Endothelial cell of umbilical vein (primary cell): Measurements from ENCODE around the gene TIA1. TPM values are rescaled to one million over a fixed set of nuclear protein-coding genes. Genes with fewer than 3 reads are reported as not detected.

Source experiments
- BruUV-seq: library from RNA; stranded (reverse); fragments of 400-500 nt; replicated peaks from 2 replicates; lab custom pipeline; 2021; lab: Mats Ljungman, UMichigan
- CTCF ChIA-PET: fragments of 300-600, 350-600 bp; sonication (Branson Sonifier 250); formaldehyde crosslinking; loops from one replicate; lab custom pipeline; 2021; ENCODE audit warnings: antibody characterized with exemption, inconsistent platforms; lab: Charles Lee
- POLR2A ChIA-PET: fragments of 300-600, 350-600 bp; sonication (Branson Sonifier 250); formaldehyde crosslinking; loops from one replicate; lab custom pipeline; 2021; ENCODE audit warnings: antibody characterized with exemption, inconsistent platforms; lab: Charles Lee
- DNase-seq: peaks from one replicate; pipeline ENCODE4 v3.0.0-alpha.2; 2011; ENCODE audit warnings: low read depth, low spot score
- FAIRE-seq: peaks from 2 replicates; lab custom pipeline; 2011; peaks lifted over from hg19 to GRCh38; lab: Jason Lieb, UNC
- H2AFZ ChIP-seq: 2 replicates; pipeline ENCODE4 v1.6.0; 2012; ENCODE audit warnings: low read depth, low read length, control low read depth, inconsistent platforms
- H3K27ac ChIP-seq: 2 replicates; pipeline ENCODE4 v1.5.1; 2011; ENCODE audit warnings: low read depth, mild to moderate bottlenecking, control low read depth, low read length, moderate library complexity; ENCODE audit not compliant: insufficient read depth
- H3K27me3 ChIP-seq, 2 experiments: 2 replicates each; pipeline versions ENCODE4 v1.6.0 to v1.6.1; 2011; ENCODE audit warnings: low read length in 2 of 2, mixed read lengths in 1 of 2; ENCODE audit not compliant: control insufficient read depth in 2 of 2, insufficient read depth in 2 of 2
- H3K36me3 ChIP-seq, 2 experiments: 2 replicates in 1 of 2; 3 replicates in 1 of 2; pipeline ENCODE4 v1.5.1; 2011; ENCODE audit warnings: low read length in 2 of 2, mild to moderate bottlenecking in 1 of 2, moderate library complexity in 1 of 2; ENCODE audit not compliant: control insufficient read depth in 2 of 2, insufficient read depth in 2 of 2; ENCODE audit errors: extremely low read depth in 1 of 2
- H3K4me1 ChIP-seq: 3 replicates; pipeline ENCODE4 v1.5.1; 2011; ENCODE audit warnings: mild to moderate bottlenecking, low read length; ENCODE audit not compliant: control insufficient read depth, insufficient read depth; ENCODE audit errors: extremely low read depth
- H3K4me2 ChIP-seq: 2 replicates; pipeline ENCODE4 v1.6.1; 2011; ENCODE audit warnings: low read length, control low read depth, mixed read lengths; ENCODE audit not compliant: insufficient read depth
- H3K4me3 ChIP-seq, 3 experiments: fragments of 200-600 bp in 1 of 3; sonication (generic), shearing (Covaris generic) in 1 of 3; replicated peaks in 1 of 3; 2 replicates each; pipeline ENCODE4 v1.5.1; 2011 to 2016; ENCODE audit warnings: control low read depth in 3 of 3, low read length in 3 of 3, mild to moderate bottlenecking in 2 of 3, inconsistent platforms in 1 of 3, low read depth in 1 of 3, moderate library complexity in 1 of 3; ENCODE audit not compliant: insufficient read depth in 1 of 3
- H3K79me2 ChIP-seq: 2 replicates; pipeline ENCODE4 v1.6.0; 2012; ENCODE audit warnings: low read length, inconsistent platforms; ENCODE audit not compliant: control insufficient read depth, insufficient read depth
- H3K9ac ChIP-seq: replicated peaks from 2 replicates; pipeline ENCODE3; 2011; ENCODE audit warnings: low read length, control low read depth; ENCODE audit not compliant: insufficient read depth; ENCODE audit errors: extremely low read depth
- H3K9me1 ChIP-seq: replicated peaks from 3 replicates; pipeline ENCODE4 v1.6.0; 2011; ENCODE audit warnings: mild to moderate bottlenecking, low read length; ENCODE audit not compliant: control insufficient read depth, insufficient read depth; ENCODE audit errors: extremely low read depth
- H3K9me3 ChIP-seq: replicated peaks from 2 replicates; pipeline ENCODE4 v1.5.1; 2012; ENCODE audit warnings: low read length, inconsistent platforms; ENCODE audit not compliant: control insufficient read depth, insufficient read depth
- H4K20me1 ChIP-seq: replicated peaks from 2 replicates; pipeline ENCODE3; 2011; ENCODE audit warnings: mild to moderate bottlenecking, low read length; ENCODE audit not compliant: control insufficient read depth, insufficient read depth; ENCODE audit errors: extremely low read depth
- JUN ChIP-seq: IDR thresholded peaks from 2 replicates; pipeline ENCODE4 v1.6.1; 2011; ENCODE audit warnings: borderline replicate concordance, low read depth; ENCODE audit not compliant: insufficient read length, insufficient read depth
- MAX ChIP-seq: IDR thresholded peaks from 2 replicates; pipeline ENCODE4 v1.6.1; 2011; ENCODE audit not compliant: insufficient read depth, insufficient read length
- MYC ChIP-seq: IDR thresholded peaks from one replicate; pipeline ENCODE4 v1.6.1; 2011; ENCODE audit warnings: mild to moderate bottlenecking, low read depth, low read length
- POLR2A ChIP-seq: IDR thresholded peaks from 2 replicates; pipeline ENCODE4 v1.6.1; 2012; ENCODE audit warnings: low read depth, mild to moderate bottlenecking, control low read depth, low read length
- POLR2AphosphoS5 ChIP-seq: IDR thresholded peaks from 2 replicates; pipeline ENCODE4 v1.6.1; 2012; ENCODE audit warnings: low read depth, mild to moderate bottlenecking, control low read depth, low read length, moderate library complexity; ENCODE audit not compliant: insufficient read depth
- dilution Hi-C: fragments of 300-500 bp; cut with MboI; formaldehyde crosslinking; loops from one replicate; pipeline ENCODE4 v1.15.0; 2019; ENCODE audit warnings: low sequenced_read_pairs; ENCODE audit not compliant: extremely low pct_ligation_motif_present
- intact Hi-C: fragments of 100-400 bp; cut with micrococcal nuclease; formaldehyde crosslinking; loops from one replicate; pipeline ENCODE4 v1.10.0; 2022
- polyA plus RNA-seq, 4 experiments: library from polyadenylated mRNA; depleted of rRNA in 3 of 4; stranded (reverse) in 3 of 4; unstranded in 1 of 4; fragments of >200 nt; gene quantifications; 2 replicates each; pipeline versions ENCODE4 v1.2.1 to v1.2.3, GENCODE V29; 2011 to 2012; ENCODE audit warnings: missing spikeins in 1 of 4
- total RNA-seq: library from RNA; stranded (reverse); gene quantifications from 2 replicates; pipeline ENCODE4 v1.2.3, GENCODE V29; 2021
- TF ChIP-seq, protein P1 (sequence below), 2 donors: IDR thresholded peaks; 1 replicate in 1 of 2; 2 replicates in 1 of 2; pipeline ENCODE4 v1.5.1; 2011; ENCODE audit warnings: low read length in 2 of 2, mild to moderate bottlenecking in 2 of 2, moderate library complexity in 2 of 2, control low read depth in 1 of 2, inconsistent platforms in 1 of 2, low read depth in 1 of 2; ENCODE audit not compliant: insufficient read depth in 1 of 2; ENCODE audit errors: extremely low read depth in 1 of 2

The TIA1 gene
- total and polyA plus RNA-seq, 2 donors (not counting 3 experiments of a cell fraction or from before 2014, with no cell fraction given): 60.2 to 163 TPM

GRCh38 chr2:70190418-70191243 is 57.8 kb downstream of the TIA1 start, which contains the start of gene C2orf42:
Gene C2orf42 (minus strand): TSS chr2:70191019. CDS start chr2:70181985, 9,034 bp downstream.
- H3K27me3 ChIP-seq: no peaks in the 10 kb centered on the region
- ChIA-PET POLR2A (interaction anchor here (0.8 to 1.2 kb wide), 5 partner anchors 35 to 276 kb away, joined by 3 to 13 read pairs (median 4); partner anchors contain the start of gene MXD1), CTCF (interaction anchor here (0.8 to 1.9 kb wide), 9 partner anchors 9 to 466 kb away, joined by 3 to 8 read pairs (median 4); partner anchors contain the start of genes FAM136A and MXD1)
- no peaks in the 10 kb centered on the region for H3K9me3 ChIP-seq
- dilution Hi-C loops (no loop called here), intact Hi-C loops (loop anchor here (1.0 to 2.0 kb wide), 2 partner anchors 104 to 276 kb away; partner anchors contain the start of gene PCBP1)
- no peaks in the 10 kb centered on the region for H3K4me1 ChIP-seq
- H3K4me3 ChIP-seq: peak within 1 kb of the TSS; percentile 52 to 73 (median 60)
- FAIRE-seq (peak; percentile 99), DNase-seq (peak; percentile 98)
- H3K79me2 ChIP-seq: peaks cover 2% of the 10 kb centered on the region
- H3K9me1 ChIP-seq: no peaks in the 10 kb centered on the region
- no peaks in the 10 kb centered on the region for H4K20me1 ChIP-seq
- peak within 1 kb of the TSS; percentile 93 for H3K4me2 ChIP-seq
- peak within 1 kb of the TSS; percentile 76 for H2AFZ ChIP-seq
- peak within 1 kb of the TSS; percentile 84 for H3K9ac ChIP-seq
- peak within 1 kb of the TSS; percentile 67 for H3K27ac ChIP-seq
- TF ChIP-seq POLR2A (peak; percentile 98), MAX (no peak), POLR2AphosphoS5 (peak; percentile 98), MYC (no peak), JUN (no peak)
- TF ChIP-seq, protein P1, sequence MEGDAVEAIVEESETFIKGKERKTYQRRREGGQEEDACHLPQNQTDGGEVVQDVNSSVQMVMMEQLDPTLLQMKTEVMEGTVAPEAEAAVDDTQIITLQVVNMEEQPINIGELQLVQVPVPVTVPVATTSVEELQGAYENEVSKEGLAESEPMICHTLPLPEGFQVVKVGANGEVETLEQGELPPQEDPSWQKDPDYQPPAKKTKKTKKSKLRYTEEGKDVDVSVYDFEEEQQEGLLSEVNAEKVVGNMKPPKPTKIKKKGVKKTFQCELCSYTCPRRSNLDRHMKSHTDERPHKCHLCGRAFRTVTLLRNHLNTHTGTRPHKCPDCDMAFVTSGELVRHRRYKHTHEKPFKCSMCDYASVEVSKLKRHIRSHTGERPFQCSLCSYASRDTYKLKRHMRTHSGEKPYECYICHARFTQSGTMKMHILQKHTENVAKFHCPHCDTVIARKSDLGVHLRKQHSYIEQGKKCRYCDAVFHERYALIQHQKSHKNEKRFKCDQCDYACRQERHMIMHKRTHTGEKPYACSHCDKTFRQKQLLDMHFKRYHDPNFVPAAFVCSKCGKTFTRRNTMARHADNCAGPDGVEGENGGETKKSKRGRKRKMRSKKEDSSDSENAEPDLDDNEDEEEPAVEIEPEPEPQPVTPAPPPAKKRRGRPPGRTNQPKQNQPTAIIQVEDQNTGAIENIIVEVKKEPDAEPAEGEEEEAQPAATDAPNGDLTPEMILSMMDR (IDR thresholded peaks at IDR 0.05; ENCODE audit: extremely low read depth in 1 of 2, insufficient read depth in 1 of 2, low read depth in 1 of 2, low read length in 2 of 2): peak in 1 of 2 donors; percentile 23
- H3K36me3 ChIP-seq: no peaks in the 10 kb centered on the region
- BruUV-seq: TSS peak; percentile 90
